H1 (cell line): ENCODE data around the gene BTRC. TPM values are rescaled to one million over a fixed set of nuclear protein-coding genes. Genes with fewer than 3 reads are reported as not detected.

Experiments used
- CTCF ChIA-PET: fragments of 300-600 bp; sonication (Branson Sonifier 250); formaldehyde crosslinking; loops from one replicate; lab custom pipeline; 2021; ENCODE audit not compliant: partially characterized antibody; lab: Charles Lee
- POLR2A ChIA-PET: fragments of 300-600 bp; sonication (Branson Sonifier 250); formaldehyde crosslinking; loops from one replicate; lab custom pipeline; 2021; ENCODE audit warnings: inconsistent platforms; ENCODE audit not compliant: partially characterized antibody; lab: Charles Lee
- DNase-seq, 2 experiments: peaks; one replicate each; pipeline versions ENCODE4 v3.0.0 to v3.0.0-alpha.2; 2010 to 2022; ENCODE audit warnings: low spot score in 2 of 2, low read depth in 1 of 2, mixed read lengths in 1 of 2
- FAIRE-seq: peaks from 2 replicates; lab custom pipeline; 2011; peaks lifted over from hg19 to GRCh38; lab: Jason Lieb, UNC
- H2AFZ ChIP-seq: 2 replicates; pipeline ENCODE4 v1.8.1; 2012; ENCODE audit warnings: low read length, inconsistent platforms
- H2AK5ac ChIP-seq: 2 replicates; pipeline ENCODE4 v1.6.1; 2013; ENCODE audit warnings: low read depth, low read length
- H2BK120ac ChIP-seq: replicated peaks from 2 replicates; pipeline ENCODE3; 2013; ENCODE audit warnings: low read depth, low read length, inconsistent platforms
- H2BK12ac ChIP-seq: 2 replicates; pipeline ENCODE4 v1.6.1; 2013; ENCODE audit warnings: low read depth, low read length
- H2BK15ac ChIP-seq: 2 replicates; pipeline ENCODE4 v1.6.1; 2013; ENCODE audit warnings: low read length
- H2BK20ac ChIP-seq: 2 replicates; pipeline ENCODE4 v1.6.1; 2013; ENCODE audit warnings: low read length
- H2BK5ac ChIP-seq: 2 replicates; pipeline ENCODE4 v1.6.1; 2013; ENCODE audit warnings: low read depth, low read length
- H3K14ac ChIP-seq: 2 replicates; pipeline ENCODE4 v1.6.1; 2013; ENCODE audit warnings: inconsistent platforms; ENCODE audit not compliant: insufficient read length
- H3K18ac ChIP-seq: 2 replicates; pipeline ENCODE4 v1.6.1; 2013; ENCODE audit warnings: low read length; ENCODE audit errors: extremely low read depth
- H3K23ac ChIP-seq: 2 replicates; pipeline ENCODE4 v1.6.1; 2013; ENCODE audit warnings: inconsistent platforms; ENCODE audit not compliant: insufficient read length
- H3K23me2 ChIP-seq: 2 replicates; pipeline ENCODE4 v1.6.1; 2013; ENCODE audit warnings: low read depth, low read length
- H3K27ac ChIP-seq: 2 replicates; pipeline ENCODE4 v1.6.1; 2011; ENCODE audit warnings: low read depth, low read length, inconsistent platforms
- H3K27me3 ChIP-seq, 4 experiments: replicated peaks in 1 of 4; 1 replicate in 1 of 4; 2 replicates in 3 of 4; pipeline versions ENCODE4 v1.6.1 to v1.8.1; 2011 to 2013; ENCODE audit warnings: low read length in 3 of 4, mild to moderate bottlenecking in 3 of 4, inconsistent platforms in 2 of 4, mixed read lengths in 2 of 4, moderate library complexity in 1 of 4; ENCODE audit not compliant: control insufficient read depth in 3 of 4, insufficient read depth in 3 of 4; ENCODE audit errors: extremely low read depth in 1 of 4
- H3K36me3 ChIP-seq, 4 experiments: 2 replicates each; pipeline versions ENCODE4 v1.6.1 to v1.8.1; 2011 to 2013; ENCODE audit warnings: mild to moderate bottlenecking in 4 of 4, low read length in 3 of 4, moderate library complexity in 2 of 4, control low read depth in 1 of 4, inconsistent platforms in 1 of 4; ENCODE audit not compliant: insufficient read depth in 4 of 4, control insufficient read depth in 2 of 4
- H3K4ac ChIP-seq: replicated peaks from 2 replicates; pipeline ENCODE3; 2013; ENCODE audit warnings: low read length, low read depth, mixed read lengths, inconsistent platforms; ENCODE audit not compliant: insufficient read length
- H3K4me1 ChIP-seq, 4 experiments: replicated peaks in 1 of 4; 1 replicate in 1 of 4; 2 replicates in 3 of 4; pipeline versions ENCODE4 v1.6.1 to v1.8.1; 2011 to 2013; ENCODE audit warnings: low read length in 3 of 4, inconsistent platforms in 2 of 4, mixed read lengths in 1 of 4; ENCODE audit not compliant: insufficient read depth in 4 of 4, control insufficient read depth in 3 of 4
- H3K4me2 ChIP-seq, 2 experiments: 2 replicates each; pipeline versions ENCODE4 v1.6.1 to v1.8.1; 2011 to 2013; ENCODE audit warnings: low read depth in 2 of 2, low read length in 2 of 2, control low read depth in 1 of 2, inconsistent platforms in 1 of 2, mild to moderate bottlenecking in 1 of 2; ENCODE audit not compliant: insufficient read depth in 1 of 2
- H3K4me3 ChIP-seq, 4 experiments: fragments of 200-600, 300-600 bp in 1 of 4; sonication (generic), shearing (Covaris generic), sonication (Bioruptor Twin) in 1 of 4; 2 replicates each; pipeline versions ENCODE4 v1.5.1 to v1.8.1; 2011 to 2016; ENCODE audit warnings: low read length in 4 of 4, low read depth in 3 of 4, control low read depth in 2 of 4, inconsistent platforms in 2 of 4, mild to moderate bottlenecking in 2 of 4, mixed read lengths in 1 of 4, moderate library complexity in 1 of 4; ENCODE audit not compliant: insufficient read depth in 2 of 4; ENCODE audit errors: extremely low read depth in 1 of 4
- H3K56ac ChIP-seq: replicated peaks from 2 replicates; pipeline ENCODE3; 2013; ENCODE audit warnings: low read depth, mild to moderate bottlenecking, mixed read lengths, low read length, inconsistent platforms; ENCODE audit not compliant: insufficient read length
- H3K79me1 ChIP-seq: 2 replicates; pipeline ENCODE4 v1.6.1; 2013; ENCODE audit warnings: low read depth, low read length, control low read depth
- H3K79me2 ChIP-seq, 2 experiments: 2 replicates each; pipeline versions ENCODE4 v1.6.1 to v1.8.1; 2012 to 2013; ENCODE audit warnings: low read length in 2 of 2, mild to moderate bottlenecking in 2 of 2, inconsistent platforms in 1 of 2; ENCODE audit not compliant: insufficient read depth in 2 of 2, control insufficient read depth in 1 of 2
- H3K9ac ChIP-seq, 4 experiments: replicated peaks in 1 of 4; 1 replicate in 1 of 4; 2 replicates in 3 of 4; pipeline versions ENCODE4 v1.6.1 to v1.8.1; 2011 to 2013; ENCODE audit warnings: low read depth in 3 of 4, low read length in 3 of 4, control low read depth in 2 of 4, mild to moderate bottlenecking in 2 of 4, moderate library complexity in 2 of 4, inconsistent platforms in 1 of 4; ENCODE audit errors: extremely low read depth in 1 of 4
- H3K9me3 ChIP-seq, 2 experiments: 2 replicates each; pipeline versions ENCODE4 v1.6.1 to v1.8.1; 2012 to 2013; ENCODE audit warnings: mild to moderate bottlenecking in 2 of 2, moderate library complexity in 2 of 2, control low read depth in 1 of 2, inconsistent platforms in 1 of 2, low read depth in 1 of 2, low read length in 1 of 2, mixed read lengths in 1 of 2; ENCODE audit not compliant: insufficient read depth in 2 of 2
- H4K20me1 ChIP-seq, 2 experiments: replicated peaks in 1 of 2; 2 replicates each; pipeline versions ENCODE3 to v1.8.1; 2011 to 2013; ENCODE audit warnings: inconsistent platforms in 2 of 2, low read length in 2 of 2, mild to moderate bottlenecking in 1 of 2; ENCODE audit not compliant: insufficient read depth in 2 of 2, control insufficient read depth in 1 of 2
- H4K5ac ChIP-seq: 2 replicates; pipeline ENCODE4 v1.6.1; 2013; ENCODE audit warnings: low read length, low read depth, mixed read lengths, inconsistent platforms; ENCODE audit not compliant: insufficient read length
- H4K8ac ChIP-seq: 2 replicates; pipeline ENCODE4 v1.8.0; 2013; ENCODE audit warnings: mild to moderate bottlenecking, moderate library complexity, low read length, inconsistent platforms; ENCODE audit not compliant: insufficient read depth; ENCODE audit errors: extremely low read depth
- H4K91ac ChIP-seq: replicated peaks from 2 replicates; pipeline ENCODE3; 2013; ENCODE audit warnings: low read length, mixed read lengths, inconsistent platforms; ENCODE audit not compliant: insufficient read length
- CEBPB ChIP-seq: IDR thresholded peaks from 2 replicates; pipeline ENCODE4 v1.6.1; 2012; ENCODE audit warnings: low read depth, low read length
- CREB1 ChIP-seq: IDR thresholded peaks from 2 replicates; pipeline ENCODE4 v1.6.1; 2012; ENCODE audit warnings: inconsistent platforms
- FOSL1 ChIP-seq: IDR thresholded peaks from 2 replicates; pipeline ENCODE4 v1.6.1; 2011; ENCODE audit warnings: mild to moderate bottlenecking, low read depth, low read length, moderate library complexity; ENCODE audit not compliant: insufficient read depth
- GABPA ChIP-seq: IDR thresholded peaks from 2 replicates; pipeline ENCODE4 v1.6.1; 2011; ENCODE audit warnings: mild to moderate bottlenecking, low read length, moderate library complexity, borderline replicate concordance; ENCODE audit not compliant: insufficient read depth
- JUND ChIP-seq: IDR thresholded peaks from 2 replicates; pipeline ENCODE4 v1.6.1; 2011; ENCODE audit warnings: mild to moderate bottlenecking, improper control_type of control experiment, low read length
- KDM5A ChIP-seq: fragments of 200-600 bp; IDR thresholded peaks from 2 replicates; pipeline ENCODE4 v1.7.1; 2012; ENCODE audit warnings: mild to moderate bottlenecking, low read length, inconsistent platforms, mixed read lengths
- POLR2AphosphoS5 ChIP-seq: IDR thresholded peaks from 2 replicates; pipeline ENCODE4 v1.6.1; 2011; ENCODE audit warnings: low read depth, low read length
- RNF2 ChIP-seq: fragments of 200-900, 300-1000 bp; sonication (generic); IDR thresholded peaks from 2 replicates; pipeline ENCODE4 v1.7.1; 2016; ENCODE audit warnings: borderline replicate concordance, low read depth, mild to moderate bottlenecking, antibody characterized with exemption, low read length; ENCODE audit not compliant: poor library complexity, severe bottlenecking; ENCODE audit errors: missing control alignments
- TEAD4 ChIP-seq: IDR thresholded peaks from 2 replicates; pipeline ENCODE4 v1.6.1; 2012; ENCODE audit warnings: low read depth, low read length, inconsistent platforms, mixed read lengths
- WGBS, 2 experiments: shearing (Covaris generic) in 1 of 2; methylation state at CpG; one replicate each; pipeline versions ENCODE4 v1.1.6 to v1.1.7; 2013 to 2015; ENCODE audit warnings: low lambda C conversion rate in 2 of 2, mixed read lengths in 2 of 2, inconsistent platforms in 1 of 2, low coverage in 1 of 2, missing lambda C conversion rate in 1 of 2; ENCODE audit not compliant: insufficient replicate concordance in 2 of 2, insufficient coverage in 1 of 2, insufficient read length in 1 of 2; ENCODE audit errors: extremely low coverage in 1 of 2, missing lambda C conversion rate in 1 of 2; 5-methylcytosine and 5-hydroxymethylcytosine counted together
- polyA plus RNA-seq, 7 experiments: library from polyadenylated mRNA; depleted of rRNA in 3 of 7; stranded (reverse) in 5 of 7; unstranded in 2 of 7; fragments of >200 nt in 5 of 7; fragments of 200-250 nt in 2 of 7; gene quantifications; 1 replicate in 5 of 7; 2 replicates in 1 of 7; 4 replicates in 1 of 7; pipeline versions ENCODE4 v1.2.1 to v1.2.3, GENCODE V29; 2011 to 2013; ENCODE audit warnings: missing spikeins in 2 of 7, mixed read lengths in 2 of 7
- total RNA-seq: library from RNA; stranded (reverse); fragmentation: NEBNext Ultra II Directional; extraction: Animal tissue kit (Norgen Biotek cat#: 25700); gene quantifications from 2 replicates; pipeline ENCODE4 v1.2.1, GENCODE V29; 2021
- TF ChIP-seq, protein P1 (sequence below): IDR thresholded peaks from 2 replicates; pipeline ENCODE4 v1.6.1; 2011; ENCODE audit warnings: low read depth, mild to moderate bottlenecking, low read length; ENCODE audit not compliant: insufficient read depth

BTRC gene
- total and polyA plus RNA-seq, 2 of the 8 experiments (the other 6 are each of a cell fraction or from before 2014, with no cell fraction given): 9.9 to 24.7 TPM

DNA sequence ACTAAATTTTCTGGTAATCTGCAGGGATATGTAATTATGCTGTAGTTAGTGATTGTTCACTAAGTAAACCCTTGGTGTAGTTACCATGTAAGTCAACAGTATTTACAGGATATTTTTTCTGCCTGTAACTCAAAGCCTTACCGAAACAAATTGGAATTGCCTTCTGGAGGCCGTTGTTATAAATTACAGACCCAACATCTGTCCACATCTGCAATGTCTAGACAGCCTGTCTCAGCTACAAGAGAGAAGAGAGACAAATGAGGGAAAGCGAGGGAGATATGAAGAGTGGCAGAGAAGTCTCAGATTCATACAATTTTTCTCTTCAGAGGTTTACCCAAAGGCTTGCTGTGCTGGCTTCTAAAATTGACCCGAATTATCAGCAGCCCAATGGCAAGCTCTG is 23.7 kb upstream of the BTRC start:
- Histone ChIP-seq H2BK5ac (no peak overlapping the region), H2BK20ac (no peak overlapping the region), H2BK15ac (no peak overlapping the region), H3K79me2 (no peaks in the 10 kb centered on the region), H4K91ac (no peak overlapping the region), H4K5ac (no peak overlapping the region), H3K56ac (no peak overlapping the region), H3K27ac (no peak overlapping the region), H3K4me1 (peaks cover 0 to 3% (median 0%) of the 10 kb centered on the region in 4 experiments; a peak in 2 of 7 replicates), H3K23me2 (no peaks in the 10 kb centered on the region), H4K20me1 (no peaks in the 10 kb centered on the region), H3K14ac (no peak overlapping the region), H2AFZ (no peak overlapping the region), H4K8ac (no peak overlapping the region), H2AK5ac (no peak overlapping the region), H2BK12ac (no peak overlapping the region), H2BK120ac (no peak overlapping the region), H3K4me2 (no peak overlapping the region), H3K9ac (no peak overlapping the region), H3K23ac (no peak overlapping the region), H3K9me3 (peaks cover 4 to 6% of the 10 kb centered on the region in 2 experiments; a peak in 2 of 4 replicates), H3K4me3 (no peak overlapping the region), H3K79me1 (no peaks in the 10 kb centered on the region), H3K4ac (no peak overlapping the region), H3K18ac (no peak overlapping the region)
- 87% methylated on average over 4 of the region's 4 CpGs; no CpG with 5 or more reads in 1 of the 2 experiments for WGBS, 2 experiments
- FAIRE-seq: no peak
- POLR2A ChIA-PET: interaction anchor here (1.8 kb wide), 1 partner anchor 9 kb away, joined by 5 read pairs; no protein-coding TSS in a partner anchor
- DNase-seq: no peak
- TF ChIP-seq FOSL1: no peak
- TF ChIP-seq POLR2AphosphoS5: no peak
- no peak for TF ChIP-seq CEBPB
- no peak for TF ChIP-seq CREB1
- TF ChIP-seq, protein P1, sequence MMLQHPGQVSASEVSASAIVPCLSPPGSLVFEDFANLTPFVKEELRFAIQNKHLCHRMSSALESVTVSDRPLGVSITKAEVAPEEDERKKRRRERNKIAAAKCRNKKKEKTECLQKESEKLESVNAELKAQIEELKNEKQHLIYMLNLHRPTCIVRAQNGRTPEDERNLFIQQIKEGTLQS: no peak
- TF ChIP-seq RNF2: no peak
- TF ChIP-seq TEAD4: no peak
- no peak for TF ChIP-seq GABPA
- no peak for TF ChIP-seq JUND
- TF ChIP-seq KDM5A: no peak
- TF ChIP-seq, all 59 proteins: peak for 0
- Histone ChIP-seq H3K36me3 (no peaks in the 10 kb centered on the region), H3K27me3 (no peaks in the 10 kb centered on the region)
- CTCF ChIA-PET: interaction anchor here (0.6 to 1.5 kb wide), 4 partner anchors 9 to 170 kb away, joined by 3 to 4 read pairs (median 3); no protein-coding TSS in a partner anchor
